ENCODE data around the gene RTP3. TPM values are rescaled to one million over a fixed set of nuclear protein-coding genes. Genes with fewer than 3 reads are reported as not detected.

RTP3 gene
- polyA plus RNA-seq, 2 of the 4 experiments (the other 2 are of a cell fraction): not detected

- 6% methylated on average over 3 of the region's 3 CpGs for WGBS (ENCODE audit: missing lambda C conversion rate)
- Histone ChIP-seq H3K27ac (no peak overlapping the region), H3K4me1 (no peaks in the 10 kb centered on the region), H3K4me3 (no peak overlapping the region), H3K9me3 (no peaks in the 10 kb centered on the region), H3K4me2 (no peak overlapping the region)
- FAIRE-seq (no peak), ATAC-seq (no peak), DNase-seq (ENCODE audit: low read depth in 1 of 2, low spot score in 1 of 2) (no peak)
- POLR2A ChIA-PET: no interaction called here
- CTCF ChIA-PET: interaction anchor here (0.9 to 2.2 kb wide), 3 partner anchors 11 to 96 kb away, joined by 3 to 7 read pairs (median 3); no protein-coding TSS in a partner anchor
- TF ChIP-seq HDAC2 (IDR thresholded peaks at IDR 0.05) (no peak), REST (IDR thresholded peaks at IDR 0.05) (no peak), NPAS2 (CRISPR knock-in tag; IDR thresholded peaks at IDR 0.05; ENCODE audit: borderline replicate concordance) (no peak), E2F6 (IDR thresholded peaks at IDR 0.05; ENCODE audit: borderline replicate concordance, low read depth) (no peak)
Observed at GRCh38 chr3:46462511-46462910, 35.3 kb upstream of the RTP3 start.

GRCh38 chr3:46463120-46463867, 34.5 kb upstream of the RTP3 start:
- H3K4me2 ChIP-seq: no peak overlapping the region
- no peak overlapping the region for H3K4me3 ChIP-seq
- no peaks in the 10 kb centered on the region for H3K4me1 ChIP-seq
- DNase-seq (ENCODE audit: low read depth in 1 of 2, low spot score in 1 of 2): no peak
- TF ChIP-seq REST (IDR thresholded peaks at IDR 0.05): no peak
- no peak for TF ChIP-seq MAFK (IDR thresholded peaks at IDR 0.05; ENCODE audit: partially characterized antibody)
- TF ChIP-seq EP300 (IDR thresholded peaks at IDR 0.05): no peak
- TF ChIP-seq KDM5A (IDR thresholded peaks at IDR 0.05): no peak
- no peak for TF ChIP-seq TFCP2L1 (CRISPR knock-in tag; IDR thresholded peaks at IDR 0.05)
- TF ChIP-seq RFX5 (IDR thresholded peaks at IDR 0.05): no peak
- TF ChIP-seq NR3C1 (IDR thresholded peaks at IDR 0.05): no peak
- no peak for TF ChIP-seq RCOR1 (IDR thresholded peaks at IDR 0.05; ENCODE audit: low read depth, low read length)
- TF ChIP-seq EHF (CRISPR knock-in tag; IDR thresholded peaks at IDR 0.05): no peak
- TF ChIP-seq E2F6 (IDR thresholded peaks at IDR 0.05; ENCODE audit: borderline replicate concordance, low read depth): no peak
- TF ChIP-seq MAZ (IDR thresholded peaks at IDR 0.05; ENCODE audit: borderline replicate concordance, low read depth, low read length): no peak
- ATAC-seq: no peak
- no peak for FAIRE-seq
- ChIA-PET POLR2A (no interaction called here), CTCF (interaction anchor here (0.9 to 2.2 kb wide), 3 partner anchors 12 to 95 kb away, joined by 3 to 7 read pairs (median 3); no protein-coding TSS in a partner anchor)
- 67% methylated on average over 1 of the region's 6 CpGs for WGBS (ENCODE audit: missing lambda C conversion rate)
- H3K9me3 ChIP-seq: no peaks in the 10 kb centered on the region
- no peak overlapping the region for H3K27ac ChIP-seq

Data from A549 (cell line).